GM21723 (cell line): ENCODE results near the gene B3GAT2.
"Not testable (repeated sequence)": the region's sequence is repeated elsewhere in the genome, so short reads cannot be mapped to it uniquely, and the experiment has no call there.

Source experiments
- ATAC-seq: cut with Tn5 transposase; IDR thresholded peaks from one replicate; pipeline ENCODE4 v1.9.1; 2021; ENCODE audit warnings: mild to moderate bottlenecking, moderate library complexity; ENCODE audit not compliant: unreplicated experiment

Gene B3GAT2

GRCh38 chr6:70956451-70957283 is at the start of gene B3GAT2:
TSS of gene B3GAT2 (minus strand) at chr6:70957060. CDS start at chr6:70956429, 631 bp downstream.
- peak; percentile 8 for ATAC-seq

- ATAC-seq: no peak
These were observed 41.3 kb upstream of the B3GAT2 start for GRCh38 chr6:70998148-70998547.

GRCh38 chr6:70997379-70997778 is 40.5 kb upstream of the B3GAT2 start:
- no peak for ATAC-seq

- no peak for ATAC-seq
These were observed 39.2 kb upstream of the B3GAT2 start for GRCh38 chr6:70996106-70996505.

GRCh38 chr6:70995411-70995810 is 38.6 kb upstream of the B3GAT2 start:
- no peak for ATAC-seq

- ATAC-seq: no peak
These were observed 34.4 kb upstream of the B3GAT2 start for GRCh38 chr6:70991253-70991652.

- ATAC-seq: no peak
These were observed 28.3 kb upstream of the B3GAT2 start for GRCh38 chr6:70985156-70985555.

- ATAC-seq: no peak
These were observed 25.9 kb upstream of the B3GAT2 start for GRCh38 chr6:70982747-70983146.

GRCh38 chr6:70980727-70981126 is 23.9 kb upstream of the B3GAT2 start:
- ATAC-seq: no peak

GRCh38 chr6:70973604-70974003 is 16.7 kb upstream of the B3GAT2 start:
- ATAC-seq: no peak

- no peak for ATAC-seq
These were observed 10.2 kb upstream of the B3GAT2 start for GRCh38 chr6:70967049-70967448.

GRCh38 chr6:70957284-70957617 is 391 bp upstream of the B3GAT2 start:
- ATAC-seq: no peak

- peak; percentile 18 for ATAC-seq
These were observed 739 bp downstream of the B3GAT2 start for GRCh38 chr6:70956191-70956450.

- ATAC-seq: peak; percentile 96
These were observed 1.2 kb downstream of the B3GAT2 start for GRCh38 chr6:70955441-70956190.

- ATAC-seq: no peak
These were observed 2.1 kb downstream of the B3GAT2 start for GRCh38 chr6:70954750-70955149.

- ATAC-seq: no peak
These were observed 2.7 kb downstream of the B3GAT2 start for GRCh38 chr6:70954176-70954575.

- no peak for ATAC-seq
These were observed 4.2 kb downstream of the B3GAT2 start for GRCh38 chr6:70952608-70953165.

- ATAC-seq: not testable (repeated sequence)
These were observed 12.5 kb downstream of the B3GAT2 start for GRCh38 chr6:70944321-70944720.

GRCh38 chr6:70933853-70934252 is 23.0 kb downstream of the B3GAT2 start:
- no peak for ATAC-seq

GRCh38 chr6:70905742-70906141 is 51.1 kb downstream of the B3GAT2 start:
- no peak for ATAC-seq

- no peak for ATAC-seq
These were observed 53.0 kb downstream of the B3GAT2 start for GRCh38 chr6:70903665-70904452.
